Measurements from ENCODE around the gene RAVER1.

Gene RAVER1

GRCh38 chr19:10299545-10300458 is 33.5 kb downstream of the RAVER1 start:
- TF ChIP-seq JUND (IDR thresholded peaks at IDR 0.05; ENCODE audit: low read depth) = no peak
- in situ Hi-C loops (cut with HindIII; ENCODE audit: low pct_unique_long_range_greater_than_20kb, low sequenced_read_pairs) = no loop called here
- peak in 1 of 2 experiments; percentile 22 for DNase-seq (ENCODE audit: low read depth in 1 of 2, low spot score in 1 of 2)

- no peak for TF ChIP-seq JUND (IDR thresholded peaks at IDR 0.05; ENCODE audit: low read depth)
- in situ Hi-C loops (cut with HindIII; ENCODE audit: low pct_unique_long_range_greater_than_20kb, low sequenced_read_pairs) = no loop called here
- DNase-seq (ENCODE audit: low read depth in 1 of 2, low spot score in 1 of 2) = no peak
Observed at GRCh38 chr19:10295847-10296591, 37.3 kb downstream of the RAVER1 start.

DNA sequence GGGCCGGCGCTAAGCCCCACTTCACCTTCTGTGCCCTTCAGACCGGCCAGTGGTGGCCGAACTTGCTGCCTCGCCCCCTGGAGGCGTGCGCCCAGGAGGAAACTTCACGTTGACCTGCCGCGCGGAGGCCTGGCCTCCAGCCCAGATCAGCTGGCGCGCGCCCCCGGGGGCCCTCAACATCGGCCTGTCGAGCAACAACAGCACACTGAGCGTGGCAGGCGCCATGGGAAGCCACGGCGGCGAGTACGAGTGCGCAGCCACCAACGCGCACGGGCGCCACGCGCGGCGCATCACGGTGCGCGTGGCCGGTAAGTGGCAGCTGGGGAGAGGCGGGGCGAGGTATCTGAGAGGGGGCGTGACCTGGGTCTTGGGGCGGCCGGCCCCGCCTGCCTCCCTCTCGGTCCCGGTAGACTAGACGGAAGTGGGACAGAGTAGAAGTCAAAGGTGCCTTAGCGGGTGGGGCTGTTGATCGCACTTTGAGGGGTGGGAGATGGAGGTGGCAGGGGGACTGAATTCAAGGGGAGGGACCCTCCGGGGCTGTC is 38.0 kb downstream of the RAVER1 start:
- no peak for TF ChIP-seq JUND (IDR thresholded peaks at IDR 0.05; ENCODE audit: low read depth)
- in situ Hi-C loops (cut with HindIII; ENCODE audit: low pct_unique_long_range_greater_than_20kb, low sequenced_read_pairs) = no loop called here
- DNase-seq (ENCODE audit: low read depth in 1 of 2, low spot score in 1 of 2) = no peak

- in situ Hi-C loops (cut with HindIII; ENCODE audit: low pct_unique_long_range_greater_than_20kb, low sequenced_read_pairs) = no loop called here
- TF ChIP-seq JUND (IDR thresholded peaks at IDR 0.05; ENCODE audit: low read depth) = no peak
- no peak for DNase-seq (ENCODE audit: low read depth in 1 of 2, low spot score in 1 of 2)
Observed at GRCh38 chr19:10294368-10294697, 39.0 kb downstream of the RAVER1 start.

GRCh38 chr19:10293637-10294367 is 39.5 kb downstream of the RAVER1 start:
- TF ChIP-seq JUND (IDR thresholded peaks at IDR 0.05; ENCODE audit: low read depth) = no peak
- in situ Hi-C loops (cut with HindIII; ENCODE audit: low pct_unique_long_range_greater_than_20kb, low sequenced_read_pairs) = no loop called here
- no peak for DNase-seq (ENCODE audit: low read depth in 1 of 2, low spot score in 1 of 2)

DNA sequence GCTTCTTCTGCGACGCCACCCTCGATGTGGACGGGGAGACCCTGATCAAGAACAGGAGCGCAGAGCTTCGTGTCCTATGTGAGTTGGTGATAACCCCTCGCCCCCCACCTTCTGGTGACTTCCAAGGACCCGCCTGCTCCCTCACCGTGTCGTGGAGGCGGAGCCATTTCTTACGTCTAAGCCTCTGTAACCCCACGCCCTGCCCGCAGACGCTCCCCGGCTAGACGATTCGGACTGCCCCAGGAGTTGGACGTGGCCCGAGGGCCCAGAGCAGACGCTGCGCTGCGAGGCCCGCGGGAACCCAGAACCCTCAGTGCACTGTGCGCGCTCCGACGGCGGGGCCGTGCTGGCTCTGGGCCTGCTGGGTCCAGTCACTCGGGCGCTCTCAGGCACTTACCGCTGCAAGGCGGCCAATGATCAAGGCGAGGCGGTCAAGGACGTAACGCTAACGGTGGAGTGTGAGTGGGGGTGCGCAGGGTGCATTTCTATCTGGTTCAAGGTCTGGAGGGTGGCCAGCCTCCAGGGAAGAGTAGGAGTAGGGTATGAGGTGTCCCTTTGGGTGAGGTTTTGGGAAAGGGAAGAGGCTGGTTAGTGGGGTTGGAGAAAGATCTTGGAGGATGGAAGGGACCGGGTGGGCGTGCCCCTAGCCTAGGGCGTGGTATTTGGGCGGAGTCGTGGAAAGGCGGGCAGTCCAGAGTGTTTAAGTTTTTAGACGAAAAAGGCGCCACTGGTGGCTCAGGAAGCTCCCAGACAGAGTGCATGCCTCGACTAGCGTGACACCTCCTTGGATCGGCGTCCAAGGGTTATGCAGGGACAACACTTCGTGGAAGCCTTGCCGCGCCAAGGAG is 40.3 kb downstream of the RAVER1 start:
- in situ Hi-C loops (cut with HindIII; ENCODE audit: low pct_unique_long_range_greater_than_20kb, low sequenced_read_pairs) = no loop called here
- DNase-seq (ENCODE audit: low read depth in 1 of 2, low spot score in 1 of 2) = no peak
- no peak for TF ChIP-seq JUND (IDR thresholded peaks at IDR 0.05; ENCODE audit: low read depth)

DNA sequence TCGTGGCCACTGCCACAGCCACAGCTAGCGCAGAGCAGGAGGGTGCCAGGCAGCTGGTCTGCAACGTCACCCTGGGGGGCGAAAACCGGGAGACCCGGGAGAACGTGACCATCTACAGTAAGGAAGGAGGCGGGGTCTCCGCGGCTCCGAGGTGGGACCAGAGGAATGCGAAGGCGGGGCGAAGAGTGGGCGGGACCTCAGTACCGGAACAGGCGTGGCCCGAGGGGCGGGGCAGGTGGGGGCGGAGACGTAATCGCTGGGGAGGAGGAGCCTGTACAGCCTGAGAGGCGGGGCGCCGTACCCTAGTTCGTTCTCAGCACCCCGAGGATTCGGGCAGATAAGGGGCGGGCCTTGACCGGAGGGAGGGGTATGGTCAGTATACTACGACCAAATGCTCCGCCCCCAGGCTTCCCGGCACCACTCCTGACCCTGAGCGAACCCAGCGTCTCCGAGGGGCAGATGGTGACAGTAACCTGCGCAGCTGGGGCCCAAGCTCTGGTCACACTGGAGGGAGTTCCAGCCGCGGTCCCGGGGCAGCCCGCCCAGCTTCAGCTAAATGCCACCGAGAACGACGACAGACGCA is 41.0 kb downstream of the RAVER1 start:
- DNase-seq (ENCODE audit: low read depth in 1 of 2, low spot score in 1 of 2) = peak; percentile 82 to 90
- TF ChIP-seq JUND (IDR thresholded peaks at IDR 0.05; ENCODE audit: low read depth) = no peak
- in situ Hi-C loops (cut with HindIII; ENCODE audit: low pct_unique_long_range_greater_than_20kb, low sequenced_read_pairs) = no loop called here

- no peak for TF ChIP-seq JUND (IDR thresholded peaks at IDR 0.05; ENCODE audit: low read depth)
Observed at GRCh38 chr19:10291554-10292205, 41.6 kb downstream of the RAVER1 start.

GRCh38 chr19:10290876-10291553 is 42.3 kb downstream of the RAVER1 start:
- TF ChIP-seq JUND (IDR thresholded peaks at IDR 0.05; ENCODE audit: low read depth) = no peak
- peak; percentile 79 to 81 for DNase-seq (ENCODE audit: low read depth in 1 of 2, low spot score in 1 of 2)
- in situ Hi-C loops (cut with HindIII; ENCODE audit: low pct_unique_long_range_greater_than_20kb, low sequenced_read_pairs) = no loop called here

More at GRCh38 chr19:10291554-10292205, 41.6 kb downstream of the RAVER1 start:
- in situ Hi-C loops (cut with HindIII; ENCODE audit: low pct_unique_long_range_greater_than_20kb, low sequenced_read_pairs) = no loop called here
- no peak for DNase-seq (ENCODE audit: low read depth in 1 of 2, low spot score in 1 of 2)

DNA sequence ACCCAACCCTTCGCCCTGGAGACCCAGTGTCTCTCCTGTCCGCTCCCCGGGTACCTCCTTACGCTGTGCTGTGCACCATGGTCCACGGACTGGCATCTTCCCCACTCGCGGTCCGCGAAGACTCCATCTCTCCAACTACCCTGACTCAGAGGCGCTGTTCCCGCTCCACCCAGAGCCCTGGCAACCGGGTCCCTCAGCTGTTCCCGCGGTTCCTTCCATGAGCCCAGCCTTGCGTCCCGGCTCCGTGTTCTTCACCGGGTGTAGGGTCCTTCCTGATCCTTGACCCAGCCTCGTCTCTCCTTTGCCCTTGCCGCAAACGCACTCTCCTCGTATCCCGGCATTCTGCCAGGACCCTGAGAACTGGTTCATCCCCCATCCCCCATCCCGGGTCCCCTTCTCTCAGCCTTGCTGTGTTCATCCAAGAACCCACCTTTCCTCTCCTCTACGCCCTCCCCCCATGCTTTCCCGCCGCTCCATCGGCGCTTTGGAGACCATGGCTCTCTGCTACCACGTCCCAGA is 42.9 kb downstream of the RAVER1 start:
- in situ Hi-C loops (cut with HindIII; ENCODE audit: low pct_unique_long_range_greater_than_20kb, low sequenced_read_pairs) = no loop called here
- TF ChIP-seq JUND (IDR thresholded peaks at IDR 0.05; ENCODE audit: low read depth) = no peak
- DNase-seq (ENCODE audit: low read depth in 1 of 2, low spot score in 1 of 2) = no peak
